Lower lobe of right lung (tissue), 2 donors: ENCODE data around the gene SEMA4B. TPM values are rescaled to one million over a fixed set of nuclear protein-coding genes. Genes with fewer than 3 reads are reported as not detected.

Experiments
- ATAC-seq, 2 donors: fragments of 200-7000 bp; cut with Tn5 transposase; one replicate each; pipeline ENCODE4 v1.9.1; 2020 to 2022; ENCODE audit warnings: mild to moderate bottlenecking in 2 of 2, moderate library complexity in 2 of 2
- DNase-seq: peaks from one replicate; pipeline ENCODE4 v3.0.0-alpha.2; 2020
- H3K27ac ChIP-seq: fragments of 200-600 bp; one replicate; pipeline ENCODE4 v1.8.0; 2022
- H3K27me3 ChIP-seq: fragments of 200-600 bp; one replicate; pipeline ENCODE4 v1.8.0; 2022; ENCODE audit warnings: low read depth
- H3K36me3 ChIP-seq: fragments of 200-600 bp; one replicate; pipeline ENCODE4 v1.8.0; 2022; ENCODE audit warnings: mild to moderate bottlenecking
- H3K4me1 ChIP-seq: fragments of 200-600 bp; one replicate; pipeline ENCODE4 v1.8.0; 2022
- H3K4me3 ChIP-seq: fragments of 200-600 bp; one replicate; pipeline ENCODE4 v1.8.0; 2022; ENCODE audit warnings: mild to moderate bottlenecking
- H3K9me3 ChIP-seq: fragments of 200-600 bp; one replicate; pipeline ENCODE4 v1.8.0; 2022
- CTCF ChIP-seq: fragments of 200-600 bp; IDR thresholded peaks from one replicate; pipeline ENCODE4 v1.8.0; 2022; ENCODE audit warnings: antibody characterized with exemption, mild to moderate bottlenecking
- intact Hi-C: fragments of 100-400 bp; cut with DNase I; formaldehyde crosslinking; loops from one replicate; pipeline ENCODE4 v1.11.0; 2022
- total RNA-seq: library from RNA; stranded (reverse); fragmentation: NEBNext Ultra II Directional; extraction: Animal tissue kit (Norgen Biotek cat#: 25700); gene quantifications from one replicate; pipeline ENCODE4 v1.2.1, GENCODE V29; 2021
- donor health status: DM: no; HTN: yes; CAD: no; lungs with severe emphysema.

The SEMA4B gene
- total RNA-seq, 1 donor from 2014 or later, result 48.1 TPM

- no peaks in the 10 kb centered on the region for H3K27me3 ChIP-seq
- no peaks in the 10 kb centered on the region for H3K36me3 ChIP-seq
- H3K4me1 ChIP-seq, result peaks cover 54% of the 10 kb centered on the region
- no peak overlapping the region for H3K4me3 ChIP-seq
- ATAC-seq, result peak; percentile 6 to 7
- H3K27ac ChIP-seq, result peak overlapping the region; percentile 53
- no peak for TF ChIP-seq CTCF
- H3K9me3 ChIP-seq, result no peaks in the 10 kb centered on the region
- intact Hi-C loops, result no loop called here
- DNase-seq, result no peak
Observed at GRCh38 chr15:90191344-90191687, 9.8 kb upstream of the SEMA4B start.

- H3K4me3 ChIP-seq, result no peak overlapping the region
- H3K4me1 ChIP-seq, result peaks cover 50% of the 10 kb centered on the region
- peak overlapping the region; percentile 53 for H3K27ac ChIP-seq
- DNase-seq (peak; percentile 75), ATAC-seq (peak; percentile 57 to 82)
- intact Hi-C loops, result no loop called here
- TF ChIP-seq CTCF, result no peak
- H3K36me3 ChIP-seq, result no peaks in the 10 kb centered on the region
- H3K27me3 ChIP-seq, result no peaks in the 10 kb centered on the region
- no peaks in the 10 kb centered on the region for H3K9me3 ChIP-seq
Observed at GRCh38 chr15:90191794-90192509, 9.2 kb upstream of the SEMA4B start.

- H3K36me3 ChIP-seq, result no peaks in the 10 kb centered on the region
- no peak for TF ChIP-seq CTCF
- peak overlapping the region; percentile 53 for H3K27ac ChIP-seq
- H3K4me1 ChIP-seq, result peaks cover 43% of the 10 kb centered on the region
- H3K4me3 ChIP-seq, result no peak overlapping the region
- ATAC-seq (peak in 1 of 2 donors; percentile 41), DNase-seq (no peak)
- H3K9me3 ChIP-seq, result no peaks in the 10 kb centered on the region
- intact Hi-C loops, result no loop called here
- H3K27me3 ChIP-seq, result no peaks in the 10 kb centered on the region
Observed at GRCh38 chr15:90192961-90193786, 8.0 kb upstream of the SEMA4B start.

- Histone ChIP-seq H3K4me1 (peaks cover 37% of the 10 kb centered on the region), H3K27me3 (no peaks in the 10 kb centered on the region), H3K9me3 (no peaks in the 10 kb centered on the region), H3K4me3 (no peak overlapping the region), H3K36me3 (no peaks in the 10 kb centered on the region), H3K27ac (no peak overlapping the region)
- intact Hi-C loops, result no loop called here
- DNase-seq, result no peak
- TF ChIP-seq CTCF, result no peak
- ATAC-seq, result no peak
Observed at GRCh38 chr15:90194655-90195054, 6.5 kb upstream of the SEMA4B start.

GRCh38 chr15:90200534-90201129 lies 498 bp upstream of the SEMA4B start:
- H3K4me3 ChIP-seq, result peak overlapping the region; percentile 97
- peak overlapping the region; percentile 80 for H3K27ac ChIP-seq
- H3K36me3 ChIP-seq, result no peaks in the 10 kb centered on the region
- intact Hi-C loops, result no loop called here
- peaks cover 23% of the 10 kb centered on the region for H3K4me1 ChIP-seq
- no peaks in the 10 kb centered on the region for H3K9me3 ChIP-seq
- ATAC-seq (peak in 1 of 2 donors; percentile 1), DNase-seq (no peak)
- TF ChIP-seq CTCF, result no peak
- no peaks in the 10 kb centered on the region for H3K27me3 ChIP-seq
